A549 (cell line): ENCODE measurements around the gene KLHL29. TPM values are rescaled to one million over a fixed set of nuclear protein-coding genes. Genes with fewer than 3 reads are reported as not detected.

Experiments
- ATAC-seq, 2 experiments: fragments of 200-7000 bp in 1 of 2; fragments of >200 bp in 1 of 2; cut with Nextera tagmentation in 1 of 2; cut with Tn5 transposase in 1 of 2; 3 replicates each; pipeline versions ENCODE4 v1.8.0 to v1.9.1; 2018 to 2020; ENCODE audit warnings: mild to moderate bottlenecking in 1 of 2, moderate library complexity in 1 of 2
- CTCF ChIA-PET: fragments of 300-600 bp; sonication (Branson Sonifier 250); formaldehyde crosslinking; extraction: SDS; loops from one replicate; lab custom pipeline; 2021; ENCODE audit warnings: antibody characterized with exemption, inconsistent platforms; lab: Yijun Ruan, JAX
- POLR2A ChIA-PET: fragments of 350-600 bp; formaldehyde crosslinking; extraction: SDS; loops from one replicate; lab custom pipeline; 2021; ENCODE audit warnings: antibody characterized with exemption, inconsistent platforms; lab: Yijun Ruan, JAX
- DNase-seq, 2 experiments: peaks; one replicate each; pipeline versions ENCODE4 v3.0.0 to v3.0.0-alpha.2; 2011 to 2016; ENCODE audit warnings: low read depth in 1 of 2, low spot score in 1 of 2
- FAIRE-seq: peaks from 2 replicates; lab custom pipeline; 2011; peaks lifted over from hg19 to GRCh38; lab: Jason Lieb, UNC
- H3K27ac ChIP-seq, 2 experiments: fragments of >200 bp; sonication (Bioruptor Twin); formaldehyde crosslinking; 3 replicates each; pipeline ENCODE4 v1.5.1; 2016 to 2017
- H3K4me1 ChIP-seq: fragments of >200 bp; sonication (Bioruptor Twin); formaldehyde crosslinking; 3 replicates; pipeline ENCODE4 v1.6.1; 2016
- H3K4me2 ChIP-seq: fragments of >200 bp; sonication (Bioruptor Twin); formaldehyde crosslinking; 3 replicates; pipeline ENCODE4 v1.6.1; 2016
- H3K4me3 ChIP-seq: fragments of >200 bp; sonication (Bioruptor Twin); formaldehyde crosslinking; 3 replicates; pipeline ENCODE4 v1.5.1; 2016
- H3K9me3 ChIP-seq: fragments of >200 bp; sonication (Bioruptor Twin); formaldehyde crosslinking; 3 replicates; pipeline ENCODE4 v1.6.1; 2016
- ATOH8 ChIP-seq: fragments of 250-450 bp; sonication (Bioruptor Pico); IDR thresholded peaks from 2 replicates; pipeline ENCODE4 v1.5.0; 2020; ENCODE audit warnings: low read depth, mild to moderate bottlenecking, moderate library complexity
- BHLHE40 ChIP-seq: IDR thresholded peaks from 2 replicates; pipeline ENCODE4 v1.6.1; 2012; ENCODE audit warnings: low read depth, low read length, inconsistent platforms
- CBX8 ChIP-seq: fragments of 200-600 bp; sonication (generic); IDR thresholded peaks from 2 replicates; pipeline ENCODE4 v1.6.1; 2016
- CHD2 ChIP-seq: fragments of 150-350 bp; IDR thresholded peaks from 2 replicates; pipeline ENCODE4 v1.6.1; 2014; ENCODE audit warnings: low read length; ENCODE audit not compliant: partially characterized antibody
- CTCF ChIP-seq: fragments of >200 bp; sonication (Bioruptor Twin); formaldehyde crosslinking; IDR thresholded peaks from 3 replicates; pipeline ENCODE4 v1.5.1; 2016
- E2F6 ChIP-seq: IDR thresholded peaks from 2 replicates; pipeline ENCODE4 v1.6.1; 2012; ENCODE audit warnings: low read depth, borderline replicate concordance
- ESRRA ChIP-seq: fragments of 150-350 bp; IDR thresholded peaks from 2 replicates; pipeline ENCODE4 v1.6.1; 2014; ENCODE audit warnings: mild to moderate bottlenecking, low read length, borderline replicate concordance
- FOSL2 ChIP-seq, 2 experiments: fragments of 450-650 bp in 1 of 2; fragments of >200 bp in 1 of 2; sonication (Bioruptor Twin) in 1 of 2; formaldehyde crosslinking; IDR thresholded peaks; 2 replicates each; pipeline versions ENCODE4 v1.5.0 to v1.6.1; 2016 to 2020; ENCODE audit warnings: mild to moderate bottlenecking in 1 of 2, moderate library complexity in 1 of 2
- HDAC2 ChIP-seq: fragments of 200-600 bp; sonication (generic); IDR thresholded peaks from 2 replicates; pipeline ENCODE4 v1.6.1; 2016
- HEYL ChIP-seq: fragments of 250-450 bp; sonication (Bioruptor Pico); IDR thresholded peaks from 2 replicates; pipeline ENCODE4 v1.8.0; 2021; ENCODE audit warnings: mild to moderate bottlenecking, moderate library complexity
- HOXB5 ChIP-seq: fragments of 250-450 bp; sonication (Bioruptor Pico); IDR thresholded peaks from 2 replicates; pipeline ENCODE4 v1.5.0; 2020; ENCODE audit warnings: mild to moderate bottlenecking, moderate library complexity
- MAX ChIP-seq: IDR thresholded peaks from 2 replicates; pipeline ENCODE4 v1.6.1; 2012
- MAZ ChIP-seq: fragments of 150-350 bp; IDR thresholded peaks from 2 replicates; pipeline ENCODE4 v1.6.1; 2014; ENCODE audit warnings: antibody characterized with exemption, low read depth, low read length, borderline replicate concordance
- MYC ChIP-seq: IDR thresholded peaks from 2 replicates; pipeline ENCODE4 v1.6.1; 2012; ENCODE audit warnings: mild to moderate bottlenecking, inconsistent platforms, low read length, improper control_type of control experiment, borderline replicate concordance
- POLR2AphosphoS2 ChIP-seq: conservative IDR thresholded peaks from 2 replicates; pipeline ENCODE4 v1.6.1; 2012; ENCODE audit warnings: low read length, improper control_type of control experiment, inconsistent platforms
- RAD21 ChIP-seq, 2 experiments: fragments of >200 bp in 1 of 2; sonication (Bioruptor Twin) in 1 of 2; formaldehyde crosslinking in 1 of 2; IDR thresholded peaks in 1 of 2; conservative IDR thresholded peaks in 1 of 2; 2 replicates in 1 of 2; 3 replicates in 1 of 2; pipeline ENCODE4 v1.6.1; 2012 to 2018; ENCODE audit warnings: inconsistent platforms in 1 of 2
- RNF2 ChIP-seq: fragments of 200-600 bp; sonication (generic); IDR thresholded peaks from 2 replicates; pipeline ENCODE4 v1.6.1; 2016; ENCODE audit warnings: low read depth, mild to moderate bottlenecking, antibody characterized with exemption, moderate library complexity, borderline replicate concordance
- WGBS: methylation state at CpG from one replicate; pipeline ENCODE4 v1.1.6; 2017; ENCODE audit errors: missing lambda C conversion rate; 5-methylcytosine and 5-hydroxymethylcytosine counted together
- polyA plus RNA-seq, 4 experiments: library from polyadenylated mRNA; depleted of rRNA in 3 of 4; stranded (reverse); fragments of >200 nt; fragmentation: RNase III in 1 of 4; extraction: RNeasy Plus Mini Kit Qiagen cat#74134 plus additional on column Dnase treatment in 1 of 4; gene quantifications; 2 replicates in 3 of 4; 3 replicates in 1 of 4; pipeline ENCODE4 v1.2.3, GENCODE V29; 2011 to 2017
- TF ChIP-seq, protein P1 (sequence below): fragments of 250-450 bp; sonication (Bioruptor Pico); IDR thresholded peaks from 2 replicates; pipeline ENCODE4 v1.5.0; 2021; ENCODE audit warnings: mild to moderate bottlenecking, moderate library complexity, borderline replicate concordance
- TF ChIP-seq, protein P2 (sequence below): fragments of >200 bp; sonication (Bioruptor Twin); formaldehyde crosslinking; IDR thresholded peaks from 2 replicates; pipeline ENCODE4 v1.6.1; 2016

KLHL29 gene
- polyA plus RNA-seq, 2 of the 4 experiments (the other 2 are of a cell fraction), result 1.3 to 2.5 TPM

DNA sequence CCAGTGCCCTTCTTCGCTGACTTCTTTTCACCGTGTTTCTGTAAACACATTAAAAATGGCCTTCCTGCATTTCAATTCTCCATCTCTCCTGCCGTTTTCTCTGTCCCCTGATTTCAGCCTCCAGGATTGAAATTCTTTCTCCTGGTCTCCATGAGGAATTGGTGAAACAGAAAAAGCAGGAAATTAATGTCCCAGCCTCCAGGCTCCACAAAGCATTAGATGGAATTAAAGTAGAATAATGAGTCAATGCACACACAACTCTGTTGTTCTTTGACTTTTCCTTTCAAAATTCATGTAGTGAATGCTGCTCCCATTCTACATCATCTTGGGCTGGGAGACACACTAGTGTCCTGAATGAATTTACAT lies 209.5 kb downstream of the KLHL29 start:
- WGBS, result 74% methylated on average over 3 of the region's 3 CpGs
- DNase-seq, result no peak
- CTCF ChIA-PET, result no interaction called here
- FAIRE-seq, result no peak
- POLR2A ChIA-PET, result no interaction called here
- no peak for TF ChIP-seq CBX8
- TF ChIP-seq ESRRA, result no peak
- TF ChIP-seq ATOH8 (CRISPR knock-in tag), result no peak
- no peak overlapping the region for H3K4me3 ChIP-seq
- no peaks in the 10 kb centered on the region for H3K9me3 ChIP-seq
- no peak for ATAC-seq
- no peak overlapping the region for H3K4me2 ChIP-seq
- H3K27ac ChIP-seq, result no peak overlapping the region
- no peaks in the 10 kb centered on the region for H3K4me1 ChIP-seq

- H3K4me1 ChIP-seq, result no peaks in the 10 kb centered on the region
- H3K4me3 ChIP-seq, result no peak overlapping the region
- ChIA-PET CTCF (no interaction called here), POLR2A (no interaction called here)
- no peak overlapping the region for H3K27ac ChIP-seq
- no peaks in the 10 kb centered on the region for H3K9me3 ChIP-seq
- no peak overlapping the region for H3K4me2 ChIP-seq
- TF ChIP-seq RNF2 (no peak), E2F6 (no peak), HDAC2 (no peak), MAX (no peak), POLR2AphosphoS2 (no peak), MYC (no peak), HOXB5 (CRISPR knock-in tag) (no peak), MAZ (no peak), CTCF (no peak), RAD21 (conservative IDR thresholded peaks at IDR 0.05 in 1 of 2, IDR thresholded peaks at IDR 0.05 in 1 of 2) (no peak), BHLHE40 (no peak), HEYL (CRISPR knock-in tag) (no peak), CHD2 (no peak), FOSL2 (IDR thresholded peaks at IDR 0.05) (no peak), FOSL2 (CRISPR knock-in tag; IDR thresholded peaks at IDR 0.05) (no peak), ATOH8 (CRISPR knock-in tag) (no peak)
- TF ChIP-seq, protein P1, sequence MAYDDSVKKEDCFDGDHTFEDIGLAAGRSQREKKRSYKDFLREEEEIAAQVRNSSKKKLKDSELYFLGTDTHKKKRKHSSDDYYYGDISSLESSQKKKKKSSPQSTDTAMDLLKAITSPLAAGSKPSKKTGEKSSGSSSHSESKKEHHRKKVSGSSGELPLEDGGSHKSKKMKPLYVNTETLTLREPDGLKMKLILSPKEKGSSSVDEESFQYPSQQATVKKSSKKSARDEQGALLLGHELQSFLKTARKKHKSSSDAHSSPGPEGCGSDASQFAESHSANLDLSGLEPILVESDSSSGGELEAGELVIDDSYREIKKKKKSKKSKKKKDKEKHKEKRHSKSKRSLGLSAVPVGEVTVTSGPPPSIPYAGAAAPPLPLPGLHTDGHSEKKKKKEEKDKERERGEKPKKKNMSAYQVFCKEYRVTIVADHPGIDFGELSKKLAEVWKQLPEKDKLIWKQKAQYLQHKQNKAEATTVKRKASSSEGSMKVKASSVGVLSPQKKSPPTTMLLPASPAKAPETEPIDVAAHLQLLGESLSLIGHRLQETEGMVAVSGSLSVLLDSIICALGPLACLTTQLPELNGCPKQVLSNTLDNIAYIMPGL (CRISPR knock-in tag), result no peak
- TF ChIP-seq, protein P2, sequence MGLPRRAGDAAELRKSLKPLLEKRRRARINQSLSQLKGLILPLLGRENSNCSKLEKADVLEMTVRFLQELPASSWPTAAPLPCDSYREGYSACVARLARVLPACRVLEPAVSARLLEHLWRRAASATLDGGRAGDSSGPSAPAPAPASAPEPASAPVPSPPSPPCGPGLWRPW, result no peak
- TF ChIP-seq, all 56 proteins: peak for 0
- FAIRE-seq (no peak), ATAC-seq (no peak), DNase-seq (no peak)
- WGBS, result 81% methylated on average over 7 of the region's 7 CpGs
These were observed 210.0 kb downstream of the KLHL29 start for GRCh38 chr2:23595021-23595420.
